Activated CD4-positive, alpha-beta T cell treated with anti-CD3 and anti-CD28 coated beads, Interleukin-10, Interleukin-2, amounts not matched to agents 100 ng/mL and 50 ng/mL, durations not matched to agents 16 hours and 8 hours (primary cell): ENCODE data around the gene ZSCAN4.

ENCODE experiments used
- DNase-seq: peaks from one replicate; pipeline ENCODE4 v3.0.0-alpha.2; 2020

Gene ZSCAN4, protein sequence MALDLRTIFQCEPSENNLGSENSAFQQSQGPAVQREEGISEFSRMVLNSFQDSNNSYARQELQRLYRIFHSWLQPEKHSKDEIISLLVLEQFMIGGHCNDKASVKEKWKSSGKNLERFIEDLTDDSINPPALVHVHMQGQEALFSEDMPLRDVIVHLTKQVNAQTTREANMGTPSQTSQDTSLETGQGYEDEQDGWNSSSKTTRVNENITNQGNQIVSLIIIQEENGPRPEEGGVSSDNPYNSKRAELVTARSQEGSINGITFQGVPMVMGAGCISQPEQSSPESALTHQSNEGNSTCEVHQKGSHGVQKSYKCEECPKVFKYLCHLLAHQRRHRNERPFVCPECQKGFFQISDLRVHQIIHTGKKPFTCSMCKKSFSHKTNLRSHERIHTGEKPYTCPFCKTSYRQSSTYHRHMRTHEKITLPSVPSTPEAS

DNA sequence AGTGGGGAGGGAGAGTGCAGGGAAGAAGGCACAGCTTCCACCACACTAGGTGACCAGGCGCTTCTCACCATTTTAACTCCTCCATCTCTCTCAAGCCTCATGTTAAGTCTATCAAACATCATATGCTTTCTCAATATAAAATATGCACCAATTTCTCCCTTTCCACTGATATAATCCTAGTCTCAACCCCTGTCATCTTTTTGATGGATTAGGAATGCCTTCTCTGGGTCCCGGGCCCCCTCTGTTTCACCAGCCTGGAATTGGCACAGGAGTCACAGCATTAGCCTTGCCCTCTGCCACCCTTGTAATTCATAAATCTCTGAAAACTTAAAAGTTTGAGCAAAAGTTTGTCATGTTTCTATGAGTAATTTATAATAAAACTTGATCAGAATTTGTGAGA lies at the start of gene ZSCAN4:
TSS of gene ZSCAN4 (plus strand) at position 301 of the 400 bp plus-strand sequence. CDS start 7,211 bp downstream, outside the sequence.
- DNase-seq, result no peak

DNA sequence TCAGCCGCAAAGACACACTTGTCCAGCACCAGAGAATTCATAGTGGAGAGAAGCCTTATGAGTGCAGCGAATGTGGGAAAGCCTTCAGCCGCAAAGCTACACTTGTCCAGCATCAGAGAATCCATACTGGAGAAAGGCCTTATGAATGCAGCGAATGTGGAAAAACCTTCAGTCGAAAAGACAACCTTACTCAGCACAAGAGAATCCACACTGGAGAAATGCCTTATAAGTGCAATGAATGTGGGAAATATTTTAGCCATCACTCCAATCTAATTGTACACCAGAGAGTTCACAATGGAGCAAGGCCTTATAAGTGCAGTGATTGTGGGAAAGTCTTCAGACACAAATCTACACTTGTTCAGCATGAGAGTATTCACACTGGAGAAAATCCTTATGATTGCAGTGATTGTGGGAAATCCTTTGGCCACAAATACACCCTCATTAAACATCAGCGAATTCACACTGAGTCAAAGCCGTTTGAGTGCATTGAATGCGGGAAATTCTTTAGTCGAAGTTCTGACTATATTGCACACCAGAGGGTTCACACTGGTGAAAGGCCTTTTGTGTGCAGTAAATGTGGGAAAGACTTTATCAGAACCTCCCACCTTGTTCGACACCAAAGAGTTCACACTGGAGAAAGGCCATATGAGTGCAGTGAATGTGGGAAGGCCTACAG lies 47.9 kb upstream of the ZSCAN4 start:
- DNase-seq, result no peak

DNA sequence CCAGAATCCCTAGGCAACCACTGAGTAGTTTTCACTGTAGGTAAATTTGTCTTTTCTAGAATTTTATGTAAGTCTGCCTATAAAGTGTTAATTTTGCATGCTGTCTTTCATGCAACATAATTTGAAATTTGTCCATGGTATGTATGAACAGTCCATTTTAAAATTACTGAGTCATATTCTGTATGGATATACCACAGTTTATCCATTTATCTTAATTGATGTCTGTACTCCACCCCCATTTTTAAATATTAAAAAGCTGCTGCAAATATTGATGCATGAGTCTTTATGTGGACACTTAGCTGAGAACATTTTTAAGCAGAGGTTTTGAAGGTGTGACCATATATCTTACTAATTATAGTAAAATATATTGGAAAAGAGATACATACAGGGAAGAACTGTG lies 45.6 kb upstream of the ZSCAN4 start:
- no peak for DNase-seq

DNA sequence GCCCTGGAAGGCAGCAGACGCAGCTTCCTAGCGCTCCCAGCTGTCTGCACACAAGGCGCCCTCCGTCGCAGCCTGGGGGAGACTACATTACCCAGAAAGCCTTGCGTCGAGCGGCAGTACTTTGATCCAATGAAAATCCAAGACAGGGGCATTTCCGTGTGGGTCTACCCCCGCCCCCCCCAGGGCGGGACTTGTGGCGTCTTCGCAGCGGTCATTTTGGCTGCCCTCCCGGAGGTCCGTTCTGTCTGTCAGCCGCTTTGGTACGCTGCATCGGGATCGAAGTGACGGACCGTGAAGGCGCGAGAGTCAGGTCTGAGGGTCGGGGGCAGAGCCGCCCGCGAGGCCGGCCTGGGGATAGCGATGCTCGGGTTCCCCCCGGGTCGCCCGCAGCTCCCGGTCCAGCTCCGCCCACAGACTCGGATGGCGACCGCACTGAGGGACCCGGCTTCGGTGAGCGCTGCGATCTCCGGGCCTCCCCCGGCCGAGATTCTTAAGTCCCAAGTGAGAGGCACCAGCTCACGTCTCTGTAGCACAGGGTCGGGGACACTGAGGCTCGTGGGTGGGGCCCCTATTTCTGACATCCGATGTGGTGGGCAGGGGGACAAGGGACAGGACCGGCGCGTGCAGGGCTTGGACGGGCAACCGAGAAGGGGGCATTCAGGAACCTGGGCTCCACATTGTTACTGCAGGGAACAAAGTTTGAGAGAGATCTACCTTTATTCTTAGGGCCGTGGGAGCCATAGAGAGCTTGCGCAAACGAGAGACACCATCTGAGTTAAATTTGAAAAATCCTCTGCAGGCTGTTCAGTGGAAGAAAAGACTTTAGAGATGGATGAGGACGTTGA lies 35.5 kb upstream of the ZSCAN4 start, which contains the start of gene ZNF211:
TSS of gene ZNF211 (plus strand) at position 182 of the 845 bp plus-strand sequence. CDS start at position 361, 179 bp downstream.
- peak; percentile 93 for DNase-seq

DNA sequence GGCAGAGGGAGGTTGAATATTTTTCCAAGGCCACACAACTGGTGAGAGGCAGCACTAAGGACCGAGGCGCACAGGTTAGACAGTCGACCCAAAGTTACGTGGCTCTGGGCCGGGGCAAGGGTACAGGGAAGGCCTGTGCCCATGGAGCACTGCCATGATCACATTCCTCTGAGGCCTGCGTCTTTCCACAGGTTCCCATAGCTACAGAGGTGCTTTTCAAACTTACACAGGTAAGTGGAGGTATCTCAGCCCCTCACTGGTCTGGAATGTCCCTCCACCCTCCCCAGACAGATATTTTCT lies 35.0 kb upstream of the ZSCAN4 start:
- no peak for DNase-seq

DNA sequence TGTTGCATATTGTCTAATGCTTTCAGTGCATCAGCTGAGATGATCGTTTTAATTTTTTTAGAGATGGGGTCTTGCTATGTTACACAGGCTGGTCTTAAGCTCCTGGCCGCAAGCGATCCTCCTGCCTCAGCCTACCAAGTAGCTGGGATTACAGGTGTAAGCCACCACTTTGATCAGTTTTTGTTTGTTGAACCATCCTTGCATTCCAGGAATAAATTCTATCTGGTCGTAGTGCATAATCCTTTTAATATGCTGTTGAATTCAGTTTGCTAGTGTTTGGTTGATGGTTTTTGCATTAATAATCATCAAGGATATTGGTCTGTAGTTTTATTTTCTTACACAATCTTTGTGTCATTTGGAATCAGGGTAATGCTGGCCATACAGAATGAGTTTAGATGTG lies 31.4 kb upstream of the ZSCAN4 start:
- no peak for DNase-seq

DNA sequence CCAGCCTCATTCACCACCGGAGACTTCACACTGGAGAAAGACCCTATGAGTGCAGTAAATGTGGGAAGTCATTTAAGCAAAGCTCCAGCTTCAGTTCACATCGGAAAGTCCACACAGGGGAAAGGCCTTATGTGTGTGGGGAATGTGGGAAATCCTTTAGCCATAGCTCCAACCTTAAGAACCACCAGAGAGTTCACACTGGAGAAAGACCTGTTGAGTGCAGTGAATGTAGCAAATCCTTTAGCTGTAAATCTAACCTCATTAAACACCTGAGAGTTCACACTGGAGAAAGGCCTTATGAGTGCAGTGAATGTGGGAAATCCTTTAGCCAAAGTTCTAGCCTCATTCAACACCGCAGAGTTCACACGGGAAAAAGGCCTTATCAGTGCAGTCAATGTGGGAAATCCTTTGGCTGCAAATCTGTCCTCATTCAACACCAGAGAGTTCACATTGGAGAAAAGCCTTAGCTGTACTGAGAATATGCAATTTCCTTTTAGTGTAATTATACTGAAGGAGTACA lies 27.0 kb upstream of the ZSCAN4 start:
- no peak for DNase-seq

DNA sequence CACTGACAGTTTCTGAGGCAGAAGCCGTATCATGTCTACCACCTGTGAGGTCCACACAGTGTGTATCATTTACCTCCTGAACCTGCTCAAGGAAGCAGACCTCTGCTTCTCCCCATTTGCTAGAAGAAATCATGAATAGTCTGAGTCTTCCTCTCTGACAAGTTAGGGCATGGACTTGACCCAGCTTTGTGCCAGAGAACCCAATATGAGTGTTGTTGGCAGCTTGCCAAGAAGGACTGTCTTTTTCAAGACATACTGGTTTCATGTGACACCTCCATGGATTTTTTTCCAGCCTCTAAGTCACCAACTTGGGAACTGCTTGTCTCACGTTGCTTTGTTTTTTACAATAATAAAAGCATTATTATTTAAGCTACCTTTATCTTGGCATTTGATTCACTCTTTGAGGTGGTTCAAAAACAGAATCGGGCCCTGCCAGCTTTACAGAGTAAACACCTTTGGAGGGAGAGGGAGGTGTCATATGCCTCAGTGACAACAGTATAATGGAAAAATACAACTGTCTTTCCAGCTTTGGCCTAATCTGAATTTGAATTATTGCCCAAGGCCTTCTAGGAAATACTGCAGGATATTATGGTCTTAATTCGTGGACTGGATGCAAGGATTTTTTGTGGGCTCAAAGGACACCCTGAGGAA lies 26.2 kb upstream of the ZSCAN4 start:
- no peak for DNase-seq

DNA sequence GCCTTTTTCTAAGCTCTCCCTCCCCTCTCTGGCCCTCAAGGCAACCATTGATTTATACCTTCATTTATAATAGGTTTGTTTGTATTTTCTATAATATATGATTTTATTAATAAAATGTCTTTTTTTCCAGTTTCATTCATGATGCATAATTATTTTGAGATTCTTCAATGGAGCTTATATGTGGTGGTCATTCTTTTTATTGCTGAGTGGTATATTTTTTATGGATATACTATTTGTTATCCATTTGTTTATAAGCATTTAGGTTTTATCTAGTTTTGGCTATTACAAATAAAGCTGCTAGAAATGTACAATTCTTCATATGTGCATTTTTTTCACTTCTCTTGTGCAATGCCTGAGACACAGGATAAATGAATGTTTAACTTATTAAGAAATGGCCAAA lies 25.0 kb upstream of the ZSCAN4 start:
- DNase-seq, result no peak

DNA sequence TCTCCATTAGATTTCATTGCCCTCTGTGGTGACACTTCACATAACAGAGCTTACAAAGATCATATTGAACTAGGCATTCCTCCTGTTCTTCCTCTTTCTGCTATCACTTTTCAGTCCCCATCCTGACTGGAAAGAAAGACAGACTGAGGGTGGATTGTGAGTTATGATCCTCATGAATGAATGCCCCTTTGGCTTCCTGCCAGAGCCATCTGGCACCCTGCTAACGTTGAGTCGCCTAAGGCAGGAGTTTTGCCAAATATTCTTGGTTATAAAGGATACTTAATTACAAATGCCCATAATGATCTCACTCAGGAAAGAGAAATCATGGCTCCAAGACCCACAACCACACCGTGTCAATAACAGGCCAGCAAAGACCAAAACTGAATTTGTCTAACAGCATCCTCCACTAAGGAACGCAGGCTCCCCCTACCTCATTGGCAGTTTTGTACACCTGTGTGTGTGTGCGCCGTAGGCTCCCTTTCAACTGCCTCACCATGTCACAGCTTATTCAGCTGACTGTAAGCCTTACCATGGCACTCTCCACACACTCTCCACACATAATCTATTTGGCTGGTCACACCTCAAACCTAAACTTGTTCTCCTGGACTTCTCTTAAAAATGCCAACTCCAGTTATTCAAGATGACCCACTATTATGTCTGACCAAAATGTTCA lies 20.3 kb upstream of the ZSCAN4 start:
- no peak for DNase-seq

DNA sequence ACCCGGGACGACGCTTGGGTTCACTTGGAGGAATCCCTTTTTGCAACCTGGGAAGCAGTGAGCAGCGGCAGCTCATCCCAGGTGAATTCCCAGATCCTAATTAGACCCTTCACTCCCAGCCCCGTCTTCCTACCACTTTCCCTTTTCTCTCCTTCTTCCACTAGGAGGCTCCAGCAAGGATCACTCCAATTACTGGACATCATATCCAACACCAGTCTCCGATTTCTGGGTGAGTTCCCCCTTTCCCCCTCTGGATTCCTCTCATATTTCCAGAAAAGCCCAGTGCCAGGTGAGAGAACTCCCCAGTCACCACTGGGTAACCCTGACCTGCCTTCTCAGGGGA lies 17.1 kb upstream of the ZSCAN4 start:
- DNase-seq, result no peak

DNA sequence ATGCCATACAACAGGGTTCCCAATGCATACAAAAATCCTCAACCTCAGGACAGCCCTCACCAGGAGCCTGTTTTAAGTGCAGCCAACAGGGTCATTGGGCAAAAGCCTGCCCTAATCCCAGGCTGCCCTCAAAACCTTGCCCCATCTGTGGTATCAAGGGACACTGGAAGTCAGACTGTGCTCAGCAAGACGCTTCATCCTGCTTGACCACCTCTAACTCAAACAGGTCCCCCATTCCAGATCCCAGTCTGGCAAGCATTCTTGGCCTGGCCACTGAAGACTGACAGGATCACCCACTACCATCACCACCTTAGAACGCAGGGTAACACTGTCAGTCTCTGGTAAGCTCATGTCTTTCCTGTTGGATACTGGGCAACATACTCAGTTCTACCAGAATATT lies 15.0 kb upstream of the ZSCAN4 start:
- DNase-seq, result no peak

DNA sequence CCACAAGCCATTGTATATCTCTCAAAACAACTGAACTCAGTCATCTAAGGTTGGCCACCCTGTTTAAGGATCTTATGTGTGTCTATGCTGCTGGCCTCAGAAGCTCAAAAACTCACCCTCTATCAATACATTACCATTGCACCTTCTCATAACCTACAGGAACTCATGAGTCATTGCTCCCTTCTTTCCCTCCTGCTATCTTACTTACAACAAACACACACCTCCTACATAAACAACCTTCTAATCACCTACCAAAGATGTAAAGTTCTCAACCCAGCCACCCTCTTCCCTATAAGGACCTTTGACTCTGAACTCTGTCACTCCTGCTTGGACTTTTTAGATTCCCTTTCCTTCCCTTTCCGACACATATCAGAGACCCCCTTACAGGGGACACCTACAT lies 13.3 kb upstream of the ZSCAN4 start:
- DNase-seq, result no peak

DNA sequence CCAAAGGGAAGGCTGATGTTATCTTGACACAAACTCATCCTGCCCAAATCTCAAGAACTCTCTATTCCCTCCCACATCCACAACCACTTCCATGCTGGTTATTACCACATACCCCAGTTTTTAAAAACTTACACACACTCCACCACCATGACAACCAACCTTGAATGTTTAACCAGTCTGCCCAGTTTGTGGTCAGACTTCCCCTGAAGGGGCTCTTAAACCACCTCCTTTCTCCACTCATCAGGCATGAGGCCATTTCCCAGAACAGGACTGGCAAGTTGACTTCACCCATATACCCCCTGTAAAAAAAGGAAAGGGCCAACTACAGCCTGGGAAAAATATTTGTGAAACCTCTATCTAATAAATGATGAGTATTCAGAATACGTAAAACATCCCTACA lies 12.4 kb upstream of the ZSCAN4 start:
- DNase-seq, result no peak

DNA sequence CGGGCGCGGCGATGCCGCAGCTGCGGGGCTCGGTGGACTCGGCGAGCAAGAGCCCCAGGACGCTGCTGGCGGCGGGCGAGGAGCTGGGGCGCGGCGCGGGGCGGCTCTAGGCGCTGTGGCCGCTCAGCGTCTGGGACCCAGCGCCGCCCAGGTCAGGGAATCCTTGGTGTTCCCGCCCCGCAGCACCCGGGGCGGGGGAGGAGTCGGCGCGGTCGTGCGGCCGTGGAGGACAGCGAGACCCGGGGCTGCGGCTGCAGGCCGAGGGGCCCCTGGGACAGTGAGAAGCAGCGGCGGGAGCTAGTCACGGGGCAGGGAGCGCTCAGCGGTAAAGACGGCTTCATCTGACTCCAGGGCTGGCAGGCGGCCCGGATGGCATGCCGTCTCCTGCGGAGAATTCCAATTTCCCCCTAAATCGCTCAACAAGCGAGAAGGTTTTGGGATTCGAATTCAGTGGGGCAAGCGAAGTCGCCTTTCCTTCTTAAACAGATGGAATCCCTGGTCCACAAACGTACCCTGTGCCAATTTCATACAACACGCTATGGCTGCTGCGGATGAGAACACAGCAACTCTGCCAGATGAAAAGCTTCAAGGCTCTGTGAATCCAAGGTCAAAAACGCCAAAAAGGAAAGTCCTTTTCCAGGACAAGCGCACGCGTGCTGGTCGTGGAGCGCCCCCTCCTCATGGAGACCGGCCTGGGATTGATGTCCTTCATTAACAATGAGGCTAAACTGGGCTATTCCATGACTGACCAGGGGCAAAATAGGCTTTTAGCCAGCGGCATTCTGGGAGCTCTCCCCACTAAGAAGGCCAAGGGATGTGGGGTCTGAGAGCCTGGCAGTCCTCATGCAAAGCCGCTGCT lies 4.2 kb upstream of the ZSCAN4 start:
- DNase-seq, result peak; percentile 2

DNA sequence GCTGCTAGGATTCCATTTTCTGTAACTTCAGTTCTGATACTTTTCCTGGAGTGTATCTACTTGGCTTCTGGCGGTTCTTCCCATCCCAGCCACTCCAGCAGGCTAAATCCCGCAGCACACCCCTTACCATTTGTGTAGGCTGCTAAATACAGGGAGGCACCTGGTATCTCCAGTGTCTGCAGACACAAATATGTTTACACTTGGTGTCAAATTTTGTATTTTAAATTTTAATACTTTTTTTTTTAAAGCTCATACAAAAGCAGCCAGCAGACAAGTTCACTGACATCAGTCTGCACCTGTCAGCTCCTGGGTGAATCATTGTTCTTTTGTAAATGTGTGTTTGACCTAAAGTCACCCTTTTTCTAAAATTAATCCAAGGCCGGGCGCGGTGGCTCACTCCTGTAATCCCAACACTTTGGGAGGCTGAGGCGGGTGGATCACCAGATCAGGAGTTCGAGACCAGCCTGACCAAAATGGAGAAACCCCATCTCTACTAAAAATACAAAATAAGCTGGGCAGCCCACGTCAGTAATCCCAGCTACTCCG lies 3.4 kb upstream of the ZSCAN4 start:
- DNase-seq, result no peak

DNA sequence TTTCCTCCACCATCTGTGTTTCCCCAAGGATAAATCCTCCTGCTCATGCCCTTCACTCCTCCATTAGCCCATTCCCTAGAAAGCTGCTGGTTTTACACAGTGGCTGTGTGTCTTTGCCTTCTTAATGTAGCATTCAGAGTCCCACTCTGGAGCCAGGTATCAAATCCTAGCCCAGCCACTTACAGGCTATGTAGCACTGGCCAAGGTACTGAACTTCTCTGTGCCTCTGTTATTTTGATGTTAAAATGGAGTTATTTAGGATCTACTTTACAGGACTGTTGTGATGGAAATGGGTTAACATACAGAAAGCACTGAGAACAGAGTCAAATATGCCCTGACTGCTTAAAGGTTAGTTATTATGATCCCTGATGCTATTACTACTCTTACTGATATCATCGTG lies 1.5 kb upstream of the ZSCAN4 start:
- DNase-seq, result no peak

DNA sequence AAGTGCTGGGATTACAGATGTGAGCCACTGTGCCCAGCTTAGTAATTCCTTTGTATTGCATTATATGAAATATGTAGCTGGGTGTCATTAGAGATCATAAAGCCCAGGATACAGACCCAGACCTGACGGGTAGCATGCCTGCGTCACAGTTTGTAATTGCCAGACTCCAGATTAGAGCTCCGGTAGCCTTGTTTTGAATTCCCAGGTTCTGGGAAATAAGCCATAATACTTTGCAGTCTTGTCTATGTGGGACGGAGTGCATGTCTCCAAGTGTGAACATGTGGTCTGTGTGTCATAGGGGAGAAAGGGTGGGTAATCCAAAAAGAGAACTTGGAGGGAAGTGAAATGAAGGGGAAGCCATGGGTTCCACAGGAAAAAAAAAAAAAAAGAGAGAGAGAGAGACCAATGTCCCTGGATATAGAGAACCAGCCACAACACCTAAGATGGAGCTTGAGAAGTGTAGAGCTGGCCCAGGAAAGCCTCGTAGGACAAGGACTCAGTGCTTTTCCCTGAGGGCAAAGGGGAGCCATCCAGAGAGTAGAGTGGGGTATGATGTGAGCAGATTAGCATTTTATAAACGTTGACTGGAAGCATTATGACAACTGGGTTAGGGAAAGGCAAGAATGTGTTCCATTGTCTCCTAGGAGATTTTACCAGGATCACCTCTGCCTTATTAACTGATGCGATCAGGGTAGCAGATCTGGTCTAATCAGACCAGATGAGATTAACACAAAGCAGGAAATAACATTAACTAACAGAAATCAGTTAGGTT lies 2.6 kb downstream of the ZSCAN4 start:
- DNase-seq, result no peak

DNA sequence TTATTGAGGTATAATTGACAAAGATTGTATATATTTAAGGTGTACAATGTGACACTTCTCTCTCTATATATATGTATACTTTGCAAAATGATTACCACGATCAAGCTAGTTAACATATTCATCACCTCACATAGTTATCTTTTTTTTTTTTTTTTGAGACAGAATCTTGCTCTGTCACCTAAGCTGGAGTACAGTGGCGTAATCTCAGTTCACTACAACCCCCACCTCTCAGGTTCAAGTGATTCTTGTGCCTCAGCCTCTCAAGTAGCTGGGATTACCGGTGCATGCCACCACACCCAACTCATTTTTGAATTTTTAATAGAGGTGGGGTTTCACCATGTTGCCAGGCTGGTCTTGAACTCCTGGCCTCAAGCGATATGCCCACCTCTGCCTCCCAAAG lies 3.7 kb downstream of the ZSCAN4 start:
- DNase-seq, result no peak

DNA sequence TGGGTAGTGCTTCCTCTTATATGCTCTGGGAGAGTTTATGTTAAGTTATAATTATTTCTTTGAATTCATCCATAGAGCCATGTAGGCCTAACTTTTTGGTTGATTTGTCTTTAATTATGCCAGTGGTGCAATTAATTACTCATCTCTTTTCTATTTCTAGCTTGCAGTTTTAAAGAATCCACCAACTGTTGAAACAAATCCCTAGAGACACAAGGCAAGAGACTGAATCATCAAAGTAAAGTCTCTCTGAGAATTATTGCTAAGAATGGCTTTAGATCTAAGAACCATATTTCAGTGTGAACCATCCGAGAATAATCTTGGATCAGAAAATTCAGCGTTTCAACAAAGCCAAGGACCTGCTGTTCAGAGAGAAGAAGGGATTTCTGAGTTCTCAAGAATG lies 7.1 kb downstream of the ZSCAN4 start:
- DNase-seq, result no peak
